ENCODE results near the gene PRC1.

The PRC1 gene, protein sequence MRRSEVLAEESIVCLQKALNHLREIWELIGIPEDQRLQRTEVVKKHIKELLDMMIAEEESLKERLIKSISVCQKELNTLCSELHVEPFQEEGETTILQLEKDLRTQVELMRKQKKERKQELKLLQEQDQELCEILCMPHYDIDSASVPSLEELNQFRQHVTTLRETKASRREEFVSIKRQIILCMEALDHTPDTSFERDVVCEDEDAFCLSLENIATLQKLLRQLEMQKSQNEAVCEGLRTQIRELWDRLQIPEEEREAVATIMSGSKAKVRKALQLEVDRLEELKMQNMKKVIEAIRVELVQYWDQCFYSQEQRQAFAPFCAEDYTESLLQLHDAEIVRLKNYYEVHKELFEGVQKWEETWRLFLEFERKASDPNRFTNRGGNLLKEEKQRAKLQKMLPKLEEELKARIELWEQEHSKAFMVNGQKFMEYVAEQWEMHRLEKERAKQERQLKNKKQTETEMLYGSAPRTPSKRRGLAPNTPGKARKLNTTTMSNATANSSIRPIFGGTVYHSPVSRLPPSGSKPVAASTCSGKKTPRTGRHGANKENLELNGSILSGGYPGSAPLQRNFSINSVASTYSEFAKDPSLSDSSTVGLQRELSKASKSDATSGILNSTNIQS

DNA sequence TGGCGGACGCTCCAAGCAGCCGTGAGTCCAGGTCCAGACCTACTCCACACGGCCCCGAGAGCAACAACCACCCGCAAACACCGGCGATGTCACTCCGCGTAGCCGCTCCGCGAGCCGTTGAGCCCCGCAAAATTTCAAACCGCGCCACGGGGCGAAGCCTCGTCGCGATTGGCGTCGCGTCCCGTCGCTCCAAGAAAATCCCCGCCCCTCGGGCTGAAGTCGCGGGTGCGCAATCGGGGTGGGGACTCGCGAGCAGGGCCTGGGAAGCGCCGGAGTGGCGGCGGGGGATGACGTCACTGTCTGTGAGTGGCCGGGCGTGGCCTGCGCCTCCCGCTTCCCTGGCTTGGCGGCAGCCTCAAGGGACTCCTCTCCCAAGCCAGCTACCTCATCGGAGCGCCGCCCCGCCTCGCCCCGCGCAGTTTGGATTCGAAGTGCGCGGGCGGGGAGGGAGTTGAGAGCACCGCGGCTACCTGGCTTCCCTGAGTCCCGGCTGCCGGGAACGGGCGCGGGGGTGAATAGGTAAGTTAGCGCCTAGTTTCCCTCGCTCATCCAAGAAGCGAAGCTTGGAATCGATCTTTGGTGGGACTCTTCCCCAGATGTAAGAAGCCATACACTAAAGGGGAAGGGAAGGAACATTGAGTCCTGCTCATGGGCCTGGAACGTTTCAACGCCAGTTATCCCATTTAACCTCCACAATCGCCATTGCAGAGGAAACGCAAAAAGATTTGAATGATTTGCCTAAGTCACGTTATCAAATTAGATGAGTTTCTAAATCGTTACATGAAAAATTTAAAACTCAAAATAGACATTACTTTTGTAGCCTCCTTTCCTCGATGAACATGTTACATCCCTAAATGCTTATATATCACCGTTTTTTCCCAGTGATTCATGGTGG is at the start of gene PRC1:
Gene PRC1, minus strand, starts transcription at position 119 of the 895 bp plus-strand sequence. Its CDS starts 118 bp downstream, at position 1.
- TF ChIP-seq, protein P1, sequence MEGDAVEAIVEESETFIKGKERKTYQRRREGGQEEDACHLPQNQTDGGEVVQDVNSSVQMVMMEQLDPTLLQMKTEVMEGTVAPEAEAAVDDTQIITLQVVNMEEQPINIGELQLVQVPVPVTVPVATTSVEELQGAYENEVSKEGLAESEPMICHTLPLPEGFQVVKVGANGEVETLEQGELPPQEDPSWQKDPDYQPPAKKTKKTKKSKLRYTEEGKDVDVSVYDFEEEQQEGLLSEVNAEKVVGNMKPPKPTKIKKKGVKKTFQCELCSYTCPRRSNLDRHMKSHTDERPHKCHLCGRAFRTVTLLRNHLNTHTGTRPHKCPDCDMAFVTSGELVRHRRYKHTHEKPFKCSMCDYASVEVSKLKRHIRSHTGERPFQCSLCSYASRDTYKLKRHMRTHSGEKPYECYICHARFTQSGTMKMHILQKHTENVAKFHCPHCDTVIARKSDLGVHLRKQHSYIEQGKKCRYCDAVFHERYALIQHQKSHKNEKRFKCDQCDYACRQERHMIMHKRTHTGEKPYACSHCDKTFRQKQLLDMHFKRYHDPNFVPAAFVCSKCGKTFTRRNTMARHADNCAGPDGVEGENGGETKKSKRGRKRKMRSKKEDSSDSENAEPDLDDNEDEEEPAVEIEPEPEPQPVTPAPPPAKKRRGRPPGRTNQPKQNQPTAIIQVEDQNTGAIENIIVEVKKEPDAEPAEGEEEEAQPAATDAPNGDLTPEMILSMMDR (conservative IDR thresholded peaks at IDR 0.05; ENCODE audit: low read length), result no peak
- DNase-seq (ENCODE audit: low read depth), result peak; percentile 96
- H3K4me3 ChIP-seq (ENCODE audit: low read length), result peak within 1 kb of the TSS; percentile 95

DNA sequence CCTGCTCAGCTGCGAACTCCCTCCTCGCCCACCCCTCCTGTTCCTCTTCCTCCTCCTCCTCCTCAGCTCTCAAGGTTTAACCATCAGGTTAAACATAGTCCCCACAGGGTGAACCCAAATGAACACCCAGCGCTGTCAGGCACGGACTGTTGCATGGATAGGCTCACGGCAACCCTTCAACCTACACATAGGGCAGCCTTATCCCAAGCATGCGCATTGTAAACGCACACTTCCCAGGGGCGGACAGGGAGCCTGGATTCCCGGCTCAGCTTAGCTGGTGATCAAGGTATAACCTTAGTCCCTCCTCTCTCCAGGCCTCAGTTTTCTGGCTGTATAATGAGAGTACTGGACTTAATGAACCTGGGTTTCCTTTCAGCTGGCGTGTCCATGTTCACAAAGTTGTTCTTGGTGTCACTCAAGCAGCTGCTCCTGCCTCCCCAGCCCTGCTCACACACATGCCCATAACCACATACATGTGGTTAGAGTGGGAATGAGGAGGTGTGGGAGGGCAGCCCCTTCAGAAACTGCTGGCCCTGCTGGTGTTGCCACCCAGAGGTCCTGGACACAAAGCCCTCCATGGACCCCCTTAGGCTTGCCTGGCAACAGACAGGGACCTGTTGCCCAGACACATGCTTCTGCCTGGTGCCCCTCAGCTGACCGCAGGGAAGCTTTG is 49.0 kb upstream of the PRC1 start:
- TF ChIP-seq, protein P1 (conservative IDR thresholded peaks at IDR 0.05; ENCODE audit: low read length), result no peak
- no peak for DNase-seq (ENCODE audit: low read depth)
- no peak overlapping the region for H3K4me3 ChIP-seq (ENCODE audit: low read length)

DNA sequence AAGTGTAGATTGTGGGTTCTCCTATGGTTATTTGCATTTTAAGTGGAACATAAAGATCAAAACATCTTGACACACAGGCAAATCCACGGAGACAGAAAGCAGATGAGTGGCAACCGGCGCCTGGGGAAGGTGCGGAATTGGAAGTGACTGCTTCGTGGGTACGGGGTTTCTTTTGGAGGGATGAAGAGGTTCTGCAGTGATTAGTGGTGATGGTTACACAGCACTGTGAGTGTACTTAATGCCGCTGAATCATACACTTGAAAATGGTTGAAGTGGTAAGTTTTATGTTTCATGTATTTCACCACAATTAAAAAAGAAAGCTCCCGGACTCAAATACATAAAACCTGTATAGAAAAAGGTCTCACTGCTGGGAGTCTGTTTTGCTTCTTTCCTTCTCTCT is 46.5 kb upstream of the PRC1 start:
- DNase-seq (ENCODE audit: low read depth), result no peak
- no peak overlapping the region for H3K4me3 ChIP-seq (ENCODE audit: low read length)
- TF ChIP-seq, protein P1 (conservative IDR thresholded peaks at IDR 0.05; ENCODE audit: low read length), result no peak

DNA sequence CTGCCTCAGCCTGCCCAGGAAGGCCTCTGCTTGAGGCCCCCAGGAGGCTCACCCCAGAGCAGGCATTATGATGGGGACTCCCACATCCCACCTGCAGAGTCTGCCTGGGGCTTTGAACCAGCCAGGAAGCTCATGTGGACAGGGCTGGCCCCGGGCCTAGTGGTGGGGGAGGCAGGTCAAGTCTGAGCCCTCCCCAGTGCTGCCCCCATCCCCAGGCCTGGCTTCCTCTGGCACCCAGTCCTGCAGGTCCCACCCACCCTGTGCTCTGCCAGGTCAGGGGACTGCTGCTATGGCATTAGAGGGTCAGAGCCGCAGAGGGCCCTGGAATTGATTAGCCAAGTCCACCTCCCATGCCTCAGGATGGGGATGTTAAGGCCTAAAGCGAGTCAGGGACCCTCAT is 45.7 kb upstream of the PRC1 start:
- TF ChIP-seq, protein P1 (conservative IDR thresholded peaks at IDR 0.05; ENCODE audit: low read length), result no peak
- H3K4me3 ChIP-seq (ENCODE audit: low read length), result no peak overlapping the region
- no peak for DNase-seq (ENCODE audit: low read depth)

DNA sequence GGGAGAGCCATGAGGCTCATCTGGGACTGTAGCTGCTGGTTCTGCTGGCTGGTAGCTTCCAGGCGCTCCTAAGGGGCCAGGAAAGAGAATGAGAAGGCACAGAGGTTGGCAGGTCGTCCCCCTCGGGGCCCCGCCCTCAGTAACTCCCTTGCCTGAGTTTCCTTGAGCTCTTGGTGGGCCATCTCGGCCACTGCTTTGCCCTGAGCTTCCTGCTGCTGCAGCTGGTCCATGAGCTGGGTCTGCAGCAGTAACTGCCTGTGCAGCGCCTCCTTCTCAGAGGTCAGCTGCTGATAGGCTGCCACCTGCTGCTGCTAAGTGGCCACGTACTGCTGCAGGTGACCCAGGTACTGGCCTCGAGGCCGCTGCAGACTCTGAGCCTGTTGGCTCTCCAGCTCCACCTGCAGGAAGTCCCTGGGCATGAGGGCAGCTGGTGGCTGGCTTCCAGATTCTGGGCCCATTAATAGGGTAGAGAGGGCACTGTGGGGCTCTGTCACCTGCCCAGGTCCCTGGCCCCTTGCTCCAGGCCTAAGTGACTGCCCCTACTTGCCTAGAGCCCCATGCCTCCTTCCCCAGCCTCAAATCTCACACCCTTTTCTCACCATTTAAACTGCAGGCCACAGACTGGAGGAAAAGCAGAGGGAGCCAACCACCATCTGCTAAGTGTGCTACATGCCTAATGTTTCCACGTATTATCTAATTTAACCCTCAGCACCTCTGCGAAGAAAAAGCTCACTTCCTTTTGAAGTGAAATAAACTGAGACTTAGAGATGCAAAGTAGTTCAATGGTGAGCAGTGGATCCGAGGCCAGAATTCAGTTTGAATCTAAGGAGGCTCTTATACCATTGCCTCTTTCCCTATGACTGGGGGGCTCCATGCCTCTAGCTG is 38.8 kb upstream of the PRC1 start:
- TF ChIP-seq, protein P1 (conservative IDR thresholded peaks at IDR 0.05; ENCODE audit: low read length), result peak; percentile 53
- no peak overlapping the region for H3K4me3 ChIP-seq (ENCODE audit: low read length)
- no peak for DNase-seq (ENCODE audit: low read depth)

DNA sequence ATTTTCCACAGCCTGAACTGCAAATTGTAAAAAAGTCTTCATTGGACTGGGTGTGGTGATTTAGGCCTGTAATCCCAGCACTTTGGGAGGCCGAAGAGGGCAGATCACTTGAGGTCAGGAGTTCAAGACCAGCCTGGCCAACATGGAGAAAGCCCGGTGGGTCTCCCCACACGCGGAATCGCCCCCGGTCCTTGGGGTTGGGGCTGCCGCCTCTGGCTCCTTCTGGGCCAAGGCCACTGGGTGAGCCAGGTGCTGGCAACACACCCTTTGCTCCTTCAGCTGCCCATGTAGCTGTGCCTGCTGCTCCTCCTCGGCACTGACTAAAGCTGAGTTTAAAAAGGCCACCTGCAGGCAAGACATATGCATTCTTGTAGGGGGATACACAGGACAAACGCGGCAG is 37.5 kb upstream of the PRC1 start:
- H3K4me3 ChIP-seq (ENCODE audit: low read length), result no peak overlapping the region
- no peak for DNase-seq (ENCODE audit: low read depth)
- TF ChIP-seq, protein P1 (conservative IDR thresholded peaks at IDR 0.05; ENCODE audit: low read length), result no peak

All from AG10803 (cell line).